Measurements from ENCODE around the gene GRK5.

DNA sequence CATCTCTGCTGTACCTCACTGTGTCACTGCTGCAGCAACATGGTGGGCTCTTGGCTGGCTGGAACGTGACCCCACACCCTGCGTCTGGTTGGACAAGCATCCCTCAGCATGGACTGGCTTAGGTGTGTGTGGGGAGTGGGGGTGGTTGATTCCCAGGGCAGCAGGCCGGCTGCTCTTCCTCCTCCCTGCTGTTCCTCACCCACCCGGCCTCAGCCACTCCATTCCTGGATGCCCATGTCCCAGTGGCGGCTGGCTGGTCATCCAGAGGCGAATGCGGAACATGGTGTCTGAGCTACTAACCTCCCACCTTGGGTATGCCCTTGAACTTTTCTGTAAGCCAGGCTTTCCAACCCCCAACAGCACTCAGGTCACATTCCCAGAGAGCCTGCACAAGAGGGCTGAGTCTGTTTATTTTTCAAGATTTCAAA is 81.2 kb downstream of the GRK5 start:
- TF ChIP-seq GATA2 (IDR thresholded peaks at IDR 0.05; ENCODE audit: low read depth, low read length) = no peak
- no peak for TF ChIP-seq GATA3 (IDR thresholded peaks at IDR 0.05; ENCODE audit: low read depth, low read length)

All from SH-SY5Y (cell line).